GM19023 (cell line): Measurements from ENCODE around the gene TFB1M.
"Not testable (repeated sequence)": the region's sequence is repeated elsewhere in the genome, so short reads cannot be mapped to it uniquely, and the experiment has no call there.

Source experiments
- ATAC-seq: cut with Tn5 transposase; IDR thresholded peaks from one replicate; pipeline ENCODE4 v1.9.1; 2021; ENCODE audit warnings: mild to moderate bottlenecking, moderate library complexity; ENCODE audit not compliant: unreplicated experiment

TFB1M gene

DNA sequence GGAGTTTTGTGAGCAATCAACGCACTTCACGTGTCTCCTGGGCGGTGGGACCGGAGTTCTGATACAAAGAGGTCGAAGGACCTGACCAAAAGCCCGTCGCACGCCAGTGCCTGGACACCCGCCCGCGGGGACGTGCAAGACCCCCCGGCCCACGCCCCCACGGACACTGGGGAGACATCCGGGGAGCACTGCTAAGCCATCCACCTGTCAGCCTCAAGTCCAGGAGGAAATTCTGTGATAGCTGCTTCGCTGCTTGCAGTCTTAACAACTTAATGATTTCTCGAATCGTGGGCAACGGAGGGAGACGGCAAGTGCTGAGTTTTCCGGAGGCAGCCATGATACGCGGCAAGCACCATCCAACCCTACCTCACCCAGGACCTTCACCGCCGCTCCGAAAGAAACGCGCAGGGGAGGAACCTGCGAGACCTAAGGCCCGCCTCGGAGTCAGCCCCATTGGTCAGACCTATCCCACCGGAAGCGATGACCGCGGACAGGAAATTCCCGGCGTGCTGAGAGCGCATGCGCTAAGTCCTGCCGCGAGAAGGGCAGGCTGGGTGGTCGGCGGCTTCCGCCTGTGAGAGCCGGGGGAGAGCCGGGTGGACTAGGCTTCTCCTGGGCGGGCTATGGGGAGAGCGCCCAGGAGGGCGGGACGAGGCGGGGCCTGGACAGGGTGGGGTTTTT lies at the start of gene TFB1M:
TSS of gene TFB1M (minus strand) at position 393 of the 681 bp plus-strand sequence. CDS start at position 337, 56 bp downstream.
- peak; percentile 96 for ATAC-seq

DNA sequence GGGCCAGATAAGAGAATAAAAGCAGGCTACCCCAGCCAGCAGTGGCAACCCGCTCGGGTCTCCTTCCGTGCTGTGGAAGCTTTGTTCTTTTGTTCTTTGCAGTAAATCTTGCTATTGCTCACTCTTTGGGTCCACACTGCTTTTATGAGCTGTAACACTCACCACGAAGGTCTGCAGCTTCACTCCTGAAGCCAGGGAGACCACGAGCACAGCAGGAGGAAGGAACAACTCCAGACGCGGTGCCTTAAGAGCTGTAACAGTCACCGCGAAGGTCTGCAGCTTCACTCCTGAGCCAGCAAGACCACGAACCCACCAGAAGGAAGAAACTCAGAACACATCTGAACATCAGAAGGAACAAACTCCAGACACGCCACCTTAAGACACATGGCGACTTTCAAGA lies 49.7 kb upstream of the TFB1M start:
- not testable (repeated sequence) for ATAC-seq

GRCh38 chr6:155362968-155363632 lies 48.8 kb upstream of the TFB1M start:
- not testable (repeated sequence) for ATAC-seq

DNA sequence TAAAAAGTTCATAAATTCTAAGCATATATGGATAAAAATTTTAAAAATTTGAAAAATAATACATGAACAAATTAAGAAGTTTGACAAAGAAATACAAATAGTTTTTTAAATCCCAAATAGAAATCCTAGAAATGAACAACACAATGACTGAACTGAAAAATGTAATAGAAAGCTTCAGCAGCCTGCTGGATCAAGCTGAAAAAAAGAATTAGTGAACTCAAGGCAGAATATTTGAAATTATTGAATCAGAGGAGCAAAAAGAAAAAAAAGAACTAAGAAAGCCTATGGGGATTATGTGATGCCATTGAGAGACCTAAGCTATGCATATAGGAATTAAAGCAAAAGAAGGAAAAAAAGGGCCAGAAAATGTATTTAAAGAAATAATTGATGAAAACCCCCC lies 39.9 kb upstream of the TFB1M start:
- no peak for ATAC-seq

DNA sequence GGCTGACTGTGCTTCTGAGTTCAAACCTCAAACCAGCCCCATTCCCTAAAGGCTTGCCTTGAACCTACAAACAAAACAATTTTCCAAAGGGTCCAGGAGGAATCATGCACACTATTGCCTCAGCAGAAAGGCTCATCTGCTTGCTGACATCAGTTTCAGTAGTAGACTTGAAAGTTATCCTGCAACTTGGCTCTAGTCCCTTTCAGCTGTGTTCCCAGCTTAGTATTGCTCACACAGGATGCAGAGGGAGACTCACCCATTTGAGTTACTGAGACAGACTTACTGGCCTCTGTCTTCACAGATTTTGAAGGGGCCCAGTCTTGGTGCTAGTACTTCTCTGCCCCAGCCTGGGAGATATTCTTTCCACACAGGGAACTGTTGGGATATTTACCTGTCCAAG lies 38.5 kb upstream of the TFB1M start:
- ATAC-seq, result no peak

DNA sequence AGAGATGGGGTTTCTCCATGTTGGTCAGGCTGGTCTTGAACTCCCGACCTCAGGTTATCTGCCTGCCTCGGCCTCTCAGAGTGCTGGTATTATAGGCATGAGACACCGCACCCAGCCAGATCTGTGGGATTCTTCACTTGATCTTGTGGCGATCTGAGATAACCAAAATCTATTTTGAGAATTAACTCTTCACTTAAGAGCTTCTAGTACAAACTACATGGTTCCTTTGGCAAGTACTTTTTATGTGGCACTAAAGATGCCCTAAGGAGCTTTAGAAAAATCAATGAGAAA lies 37.8 kb upstream of the TFB1M start:
- no peak for ATAC-seq

DNA sequence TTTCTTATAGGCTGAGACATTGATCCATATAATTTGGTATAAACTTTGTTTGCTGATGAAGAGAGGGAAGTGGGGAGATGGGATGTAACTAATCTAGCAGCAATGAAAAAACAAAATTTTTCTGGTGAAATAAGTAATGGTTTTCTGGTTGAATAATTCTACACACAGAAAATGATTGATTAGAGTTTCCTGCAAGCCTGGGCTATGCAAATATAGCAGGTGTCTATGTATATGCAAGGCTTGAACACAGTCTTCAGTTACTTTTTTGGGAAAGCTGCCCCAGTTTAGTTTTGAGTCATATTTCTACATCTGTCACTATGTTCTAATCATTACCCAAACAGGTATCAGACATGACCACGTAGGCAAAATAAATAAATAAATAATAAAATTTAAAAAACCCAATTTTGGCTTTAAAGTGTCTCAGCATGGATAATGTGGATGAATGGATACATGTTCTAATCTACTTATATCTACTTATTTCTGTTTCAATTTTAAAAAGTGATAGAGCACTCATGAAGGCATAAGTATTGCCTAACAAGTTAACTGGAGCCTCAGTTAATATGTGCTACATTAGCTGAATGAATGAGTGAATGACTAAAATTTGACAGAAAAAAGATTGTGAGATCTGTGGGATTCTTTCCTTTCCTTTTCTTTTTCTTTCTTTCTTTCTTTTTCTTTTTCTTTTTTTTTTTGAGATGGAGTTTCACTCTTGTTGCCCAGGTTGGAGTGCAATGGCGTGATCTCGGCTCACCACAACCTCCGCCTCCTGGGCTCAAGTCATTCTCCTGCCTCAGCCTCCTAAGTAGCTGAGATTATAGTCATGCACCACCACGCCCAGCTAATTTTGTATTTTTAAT lies 37.2 kb upstream of the TFB1M start:
- peak; percentile 94 for ATAC-seq

DNA sequence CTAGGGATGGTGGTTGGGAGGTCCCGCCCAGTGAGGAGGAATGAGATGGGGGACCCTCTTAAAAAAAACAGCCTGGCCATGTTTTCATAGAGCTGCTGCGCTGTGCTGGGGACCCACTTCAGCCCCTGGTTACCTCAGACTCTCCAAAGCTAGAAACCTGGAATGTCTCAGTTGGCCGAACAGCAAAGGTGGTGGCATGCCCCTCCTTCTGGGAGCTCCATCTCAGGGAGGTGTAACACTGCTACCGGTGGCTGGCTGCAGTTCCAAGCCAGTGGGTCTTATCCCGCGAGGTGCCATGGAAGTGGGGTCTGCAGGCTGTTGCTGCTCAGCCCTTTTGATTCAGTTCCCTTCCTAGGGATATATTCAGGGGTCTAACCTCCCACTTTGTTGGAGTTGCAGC lies 35.7 kb upstream of the TFB1M start:
- no peak for ATAC-seq

- ATAC-seq, result no peak
Observed at GRCh38 chr6:155349129-155349528, 34.8 kb upstream of the TFB1M start.

DNA sequence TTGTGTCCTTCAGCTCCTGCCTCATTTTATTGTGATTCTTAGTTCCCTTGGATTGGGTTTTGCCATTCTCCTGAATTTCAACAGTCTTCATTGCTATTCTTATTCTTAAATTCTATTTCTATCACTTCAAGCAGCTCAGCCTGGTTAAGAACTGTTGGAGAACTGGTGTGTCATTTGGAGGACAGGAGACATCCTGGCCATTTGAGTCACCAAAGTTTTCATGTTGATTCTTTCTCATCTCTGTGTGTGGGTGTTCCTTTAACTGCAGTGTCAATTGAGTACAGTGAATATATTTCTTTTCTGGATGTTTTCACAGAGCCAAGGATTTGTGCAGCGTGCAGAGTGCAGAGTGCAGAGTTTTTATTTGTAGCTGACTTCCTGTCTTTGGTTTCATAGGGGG lies 33.5 kb upstream of the TFB1M start:
- ATAC-seq, result no peak

DNA sequence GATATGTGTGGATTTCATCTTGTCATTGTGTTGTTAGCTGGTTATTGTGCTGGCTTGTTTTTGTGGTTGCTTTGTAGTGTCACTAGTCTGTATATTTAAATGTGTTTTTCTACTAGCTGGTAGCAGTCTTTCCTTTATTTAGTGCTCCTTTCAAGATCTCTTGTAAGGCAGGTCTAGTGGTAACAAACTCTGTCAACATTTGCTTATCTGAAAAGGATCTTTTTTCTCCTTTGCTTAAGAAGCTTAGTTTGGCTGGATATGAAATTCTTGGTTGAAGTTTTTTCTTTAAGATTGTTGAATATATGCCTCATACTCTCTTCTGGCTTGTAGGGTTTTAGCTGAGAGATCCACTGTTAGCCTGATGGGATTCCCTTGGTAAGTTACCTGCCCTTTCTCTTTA lies 32.7 kb upstream of the TFB1M start:
- ATAC-seq, result no peak

DNA sequence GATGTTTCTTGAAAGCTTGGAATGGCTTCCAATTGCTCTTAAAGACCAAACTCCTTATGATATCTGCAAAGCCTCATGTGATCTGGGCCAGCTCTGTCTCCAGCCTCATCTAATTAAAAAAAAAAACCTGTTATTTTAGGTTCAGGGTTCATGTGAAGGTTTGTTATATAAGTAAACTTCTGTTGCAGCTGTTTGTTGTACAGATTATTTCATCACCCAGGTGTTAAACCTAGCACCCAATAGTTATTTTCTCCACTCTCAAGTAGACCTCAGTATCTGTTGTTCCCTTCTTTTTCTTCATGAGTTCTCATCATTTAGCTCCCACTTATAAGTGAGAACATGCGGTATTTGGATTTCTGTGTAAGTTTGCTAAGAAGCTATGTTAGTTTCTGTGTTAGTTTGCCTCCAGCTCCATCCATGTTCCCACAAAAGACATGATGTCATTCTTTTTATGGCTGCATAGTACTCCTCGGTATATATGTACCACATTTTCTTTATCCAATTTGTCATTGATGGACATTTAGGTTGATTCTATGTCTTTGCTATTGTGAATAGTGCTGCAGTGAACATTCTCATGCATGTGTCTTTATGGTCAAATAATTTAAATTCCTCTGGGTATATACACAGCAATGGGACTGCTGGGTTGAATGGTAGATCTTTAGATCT lies 30.2 kb upstream of the TFB1M start:
- no peak for ATAC-seq

- ATAC-seq, result peak; percentile 63
Observed at GRCh38 chr6:155341130-155341828, 27.0 kb upstream of the TFB1M start.

DNA sequence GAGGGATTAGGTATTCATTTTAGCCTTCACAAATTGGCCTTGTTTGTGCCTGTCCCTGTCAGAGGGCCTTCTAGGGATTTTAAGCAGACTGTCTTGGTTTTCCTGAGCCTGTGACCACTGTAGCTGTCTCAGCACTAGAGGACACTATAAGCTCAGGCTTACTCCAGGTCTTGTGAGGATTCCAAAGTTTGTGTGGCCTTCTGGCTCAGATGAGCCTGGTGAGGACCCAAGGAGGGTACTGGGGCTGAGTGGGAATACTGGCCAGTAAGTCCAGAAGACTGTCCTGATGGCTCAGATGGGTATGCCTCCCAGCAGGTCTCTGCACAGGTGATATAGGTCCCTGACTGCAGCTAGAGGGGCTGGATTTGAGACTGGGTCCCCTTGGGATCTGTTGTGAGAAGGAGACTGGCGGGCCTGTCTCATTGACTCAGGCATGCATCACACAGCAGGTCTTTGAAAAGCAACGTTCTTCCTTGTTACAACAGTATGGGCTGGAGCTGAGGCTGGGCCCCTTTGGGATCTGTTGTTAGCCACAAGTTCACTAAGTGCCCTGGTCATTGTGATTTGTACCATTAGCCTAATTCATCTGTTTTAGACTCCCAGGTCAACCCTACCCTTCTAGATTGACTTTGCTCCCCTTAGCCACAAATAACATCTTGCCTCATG lies 26.3 kb upstream of the TFB1M start:
- ATAC-seq, result peak; percentile 41

DNA sequence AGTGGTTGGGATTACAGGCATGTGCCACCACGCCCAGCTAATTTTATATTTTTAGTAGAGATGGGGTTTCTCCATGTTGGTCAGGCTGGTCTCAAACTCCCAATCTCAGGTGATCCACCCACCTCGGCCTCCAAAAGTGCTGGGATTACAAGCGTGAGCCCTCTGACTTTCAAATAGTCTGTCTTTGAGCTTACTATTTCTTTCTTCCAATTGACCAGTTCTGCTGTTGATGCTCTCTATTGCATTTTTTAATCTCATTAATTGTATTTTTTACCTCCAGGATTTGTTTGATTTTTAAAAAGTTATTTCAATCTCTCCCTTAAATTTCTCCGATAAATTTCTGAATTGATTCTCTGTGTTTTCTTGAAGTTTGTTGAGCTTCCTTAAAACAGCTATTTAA lies 25.6 kb upstream of the TFB1M start:
- ATAC-seq, result not testable (repeated sequence)

GRCh38 chr6:155338237-155338636 lies 24.0 kb upstream of the TFB1M start:
- not testable (repeated sequence) for ATAC-seq

DNA sequence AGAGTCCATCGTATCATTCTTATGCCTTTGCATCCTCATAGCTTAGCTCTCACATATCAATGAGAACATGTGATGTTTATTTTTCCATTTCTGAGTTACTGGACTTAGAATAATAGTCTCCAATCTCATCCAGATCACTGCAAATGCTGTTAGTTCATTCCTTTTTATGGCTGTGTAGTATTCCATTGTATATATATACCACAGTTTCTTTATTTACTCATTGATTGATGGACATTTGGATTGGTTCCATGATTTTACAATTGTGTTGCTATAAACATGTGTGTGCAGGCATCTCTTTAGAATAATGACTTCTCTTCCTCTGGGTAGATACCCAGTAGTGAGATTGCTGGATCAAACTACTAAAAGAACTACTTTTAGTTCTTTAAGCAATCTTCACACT lies 21.0 kb upstream of the TFB1M start:
- no peak for ATAC-seq

- not testable (repeated sequence) for ATAC-seq
Observed at GRCh38 chr6:155334073-155334472, 19.8 kb upstream of the TFB1M start.

DNA sequence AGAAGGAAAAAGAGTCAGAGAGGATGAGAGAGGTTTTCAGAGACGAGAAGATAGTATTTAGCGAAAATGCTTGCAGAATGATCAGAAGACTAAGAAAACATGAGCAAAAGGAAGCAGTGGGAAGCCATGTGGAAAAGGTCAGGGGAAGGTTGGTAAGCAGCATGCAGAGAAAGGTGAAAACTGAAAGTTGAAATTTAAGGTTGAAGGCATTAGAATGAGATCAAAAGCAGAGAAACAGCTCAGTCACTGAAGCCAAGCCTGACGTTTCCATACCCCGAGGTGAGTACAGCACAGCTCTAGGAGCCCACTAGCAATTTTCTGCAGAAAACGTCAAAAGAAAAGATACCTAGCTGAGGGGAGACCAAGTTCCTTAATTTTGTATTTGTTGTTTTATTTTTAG lies 19.1 kb upstream of the TFB1M start:
- ATAC-seq, result peak; percentile 62

DNA sequence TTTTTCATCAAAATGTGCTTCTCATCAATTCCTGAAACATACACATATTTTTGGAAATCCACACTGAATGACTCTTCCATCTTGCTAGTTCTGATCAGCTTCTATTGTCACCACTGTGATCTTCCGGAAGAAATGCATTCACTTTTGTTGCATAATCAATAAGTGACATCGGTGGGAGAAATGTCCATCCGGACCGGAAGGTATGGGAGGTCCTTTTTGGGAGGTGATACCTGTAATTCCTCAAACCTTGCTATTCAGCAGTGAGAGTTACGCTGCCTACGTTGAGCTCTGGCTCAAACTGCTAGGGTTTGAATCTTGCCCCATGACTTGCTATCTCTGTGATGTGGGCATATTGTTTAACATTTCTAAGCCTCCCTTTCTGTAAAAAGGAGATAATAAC lies 16.6 kb upstream of the TFB1M start:
- no peak for ATAC-seq
